Stimulated activated CD4-positive, alpha-beta T cell treated with anti-CD3 and anti-CD28 coated beads, Interleukin-12 subunit alpha, Interleukin-12 subunit beta, amount 100 ng/mL, for 48 hours (primary cell): ENCODE data around the gene SH3PXD2B.

Source experiments
- DNase-seq, 3 donors: peaks; one replicate each; pipeline ENCODE4 v3.0.0-alpha.2; 2020; ENCODE audit warnings: low read depth in 2 of 3, low spot score in 1 of 3

Gene SH3PXD2B

DNA sequence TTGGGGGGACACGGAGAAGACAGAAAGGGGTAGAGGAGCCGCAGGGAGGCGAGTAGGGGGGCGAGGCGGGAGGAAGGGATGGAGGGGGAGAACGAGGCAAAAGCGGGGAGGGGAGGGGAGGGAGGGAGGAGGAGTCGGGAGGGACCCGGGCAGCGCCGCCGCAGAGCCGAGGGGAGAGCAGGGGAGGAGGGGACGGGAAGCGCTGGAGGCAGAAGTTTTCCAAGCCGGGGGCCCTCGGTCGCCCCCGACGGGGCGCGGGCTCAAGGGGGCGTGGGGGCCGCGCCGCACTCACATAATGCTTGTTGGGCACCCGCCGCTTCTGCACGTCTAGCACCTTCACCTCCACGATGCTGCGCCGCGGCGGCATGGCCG is 353 bp downstream of the SH3PXD2B start:
- DNase-seq, result peak in 1 of 3 donors; percentile 7

DNA sequence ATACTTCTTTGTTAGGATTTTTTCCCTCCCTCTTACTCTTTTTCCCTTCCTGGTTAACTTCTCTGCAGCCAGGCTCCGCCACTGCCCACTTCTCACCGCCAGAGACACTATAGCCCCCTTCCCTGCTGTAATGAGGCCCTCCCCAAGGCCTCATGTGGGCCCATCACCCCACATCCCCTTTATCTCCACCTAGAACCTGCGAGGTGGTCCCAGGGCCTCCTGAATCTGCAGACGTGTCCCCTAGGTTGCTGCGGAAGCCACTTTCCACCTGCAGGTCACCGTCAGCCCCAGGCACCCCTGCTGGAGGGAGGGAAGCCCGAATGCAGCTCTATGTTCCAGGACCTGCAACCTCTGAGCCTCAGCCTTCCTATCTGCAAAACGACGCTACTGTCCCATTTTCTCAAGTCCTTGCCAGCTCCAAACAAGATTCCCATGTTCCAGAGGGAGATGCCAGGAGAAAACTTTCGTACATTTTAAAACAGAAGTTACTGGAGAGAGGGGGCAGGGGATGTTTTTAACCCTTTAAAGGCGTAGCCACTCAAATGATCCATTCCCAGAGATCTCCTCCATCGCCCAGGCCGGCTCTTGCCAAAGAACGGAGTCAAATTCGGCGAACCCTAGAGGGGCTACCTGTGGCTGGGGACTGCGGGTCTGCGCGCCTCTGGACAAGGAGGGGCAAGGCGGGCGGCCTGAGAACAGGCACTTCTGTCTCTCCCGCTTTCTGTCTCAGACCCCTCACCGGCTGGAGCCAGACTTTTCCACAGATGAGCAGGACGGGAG is 929 bp downstream of the SH3PXD2B start:
- DNase-seq, result no peak

DNA sequence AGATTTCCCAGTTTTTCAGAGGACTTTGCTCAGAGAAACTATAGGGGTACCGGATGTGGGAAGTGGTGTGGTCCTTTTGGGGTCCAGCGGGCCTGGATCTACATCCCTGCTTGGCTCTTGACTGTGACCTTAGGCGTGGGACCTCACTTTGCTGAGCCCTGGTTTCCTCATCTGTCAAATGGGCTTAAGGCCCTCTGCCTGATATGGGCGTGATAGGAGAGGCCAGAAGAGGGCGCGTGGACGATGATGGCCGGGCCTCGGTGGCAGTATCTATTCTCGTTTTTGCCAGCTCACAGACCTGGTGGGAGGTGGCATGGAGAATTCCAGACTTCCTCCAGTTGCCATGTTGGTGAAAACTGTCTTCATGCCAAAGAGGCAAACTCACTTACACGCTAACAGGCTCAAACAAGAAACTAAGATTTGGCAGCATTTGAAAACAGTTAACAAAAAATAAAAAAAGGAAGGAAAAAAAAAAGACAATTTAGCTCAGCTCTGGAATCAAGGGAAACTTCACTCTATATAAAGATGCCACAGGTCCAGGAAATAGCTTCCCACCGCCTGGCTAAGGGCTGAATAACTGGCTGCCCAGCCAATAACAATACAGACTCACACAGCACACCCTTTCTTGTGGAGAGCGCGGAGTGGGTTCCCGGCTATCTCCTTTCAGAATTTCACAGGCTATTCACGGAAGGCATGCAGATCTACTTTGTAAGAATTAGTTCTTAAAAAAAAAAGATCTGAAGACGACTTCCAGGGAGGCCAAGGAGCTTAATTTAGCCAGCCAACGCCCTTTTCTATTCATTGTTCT is 1.7 kb downstream of the SH3PXD2B start:
- no peak for DNase-seq

DNA sequence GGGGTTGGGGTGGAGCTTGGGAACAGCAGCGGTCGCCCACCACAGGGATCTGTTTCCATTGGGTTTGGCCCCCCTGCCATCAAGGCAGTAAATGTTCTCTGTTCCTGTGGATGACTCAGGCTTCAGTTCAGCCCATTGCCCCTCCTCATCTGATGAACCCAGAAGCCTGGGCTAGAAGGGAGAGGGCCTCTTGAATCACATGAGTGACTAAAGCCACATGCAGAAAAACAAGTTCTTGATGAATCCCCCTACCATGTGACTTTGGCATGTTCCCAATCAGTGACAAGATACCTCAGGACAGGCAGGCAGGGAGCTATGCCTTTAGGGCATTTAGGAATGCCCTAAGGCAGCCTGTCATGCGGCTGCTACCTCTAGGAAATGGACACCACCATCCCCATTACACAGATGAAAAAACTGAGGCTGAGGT is 2.5 kb downstream of the SH3PXD2B start:
- DNase-seq, result no peak

DNA sequence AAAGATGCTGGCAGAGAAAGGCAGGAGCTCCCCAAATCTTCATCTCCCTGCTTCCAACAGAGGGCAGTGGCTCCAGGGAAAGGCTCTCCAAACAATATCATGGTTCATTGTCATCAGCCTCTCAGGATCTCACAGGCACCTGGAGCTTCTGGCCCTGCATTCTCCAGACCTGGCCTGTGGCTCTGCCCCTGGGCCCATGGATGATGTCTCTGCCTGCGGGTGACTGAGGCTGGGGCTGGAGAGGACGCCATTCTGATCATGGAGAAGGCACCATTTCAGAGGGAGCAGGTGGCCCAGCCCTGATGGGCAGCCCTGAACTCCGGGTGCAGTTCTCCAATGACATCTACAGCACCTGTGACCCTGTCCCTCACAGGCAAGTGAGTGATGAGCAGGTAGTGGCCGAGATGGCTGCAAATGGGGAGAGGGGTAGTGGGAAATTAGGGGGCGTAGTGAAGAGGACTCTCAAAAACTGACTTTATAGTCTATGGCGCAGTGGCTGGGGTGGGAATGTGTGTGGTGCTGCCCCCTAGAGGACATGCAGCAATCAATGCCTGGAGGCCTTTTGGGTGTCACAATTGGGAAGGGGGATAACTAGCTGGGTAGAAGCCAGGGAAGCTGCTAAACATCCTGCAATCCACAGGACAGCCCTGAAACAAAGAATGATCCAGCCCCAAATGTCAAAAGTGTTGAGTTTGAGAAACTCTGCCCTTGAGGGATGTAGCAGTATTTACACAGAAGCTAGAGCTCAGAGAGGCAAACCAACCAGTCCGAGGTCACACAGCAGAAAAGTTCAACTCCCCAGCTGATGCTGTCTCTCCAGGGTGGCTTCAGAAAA is 3.2 kb downstream of the SH3PXD2B start:
- peak in 2 of 3 donors; percentile 33 to 43 for DNase-seq

DNA sequence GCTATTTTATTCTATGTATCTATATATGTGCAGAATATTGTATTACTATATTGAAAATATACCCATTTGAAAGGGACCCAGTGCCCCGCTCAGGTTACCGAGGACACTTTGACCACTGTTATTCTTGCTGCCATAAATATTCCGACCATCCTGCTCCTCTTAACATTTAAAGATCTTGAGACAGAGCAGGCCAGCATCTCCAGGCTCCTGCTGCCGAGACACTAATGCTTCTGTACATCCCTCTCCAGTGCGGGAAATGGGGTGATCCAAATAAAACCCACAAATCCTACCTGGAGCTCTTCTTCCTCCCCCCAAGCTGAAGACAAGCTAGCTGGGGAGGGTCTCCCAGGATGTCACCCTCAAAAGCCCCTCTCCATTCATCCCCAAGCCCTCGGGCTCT is 3.9 kb downstream of the SH3PXD2B start:
- no peak for DNase-seq

DNA sequence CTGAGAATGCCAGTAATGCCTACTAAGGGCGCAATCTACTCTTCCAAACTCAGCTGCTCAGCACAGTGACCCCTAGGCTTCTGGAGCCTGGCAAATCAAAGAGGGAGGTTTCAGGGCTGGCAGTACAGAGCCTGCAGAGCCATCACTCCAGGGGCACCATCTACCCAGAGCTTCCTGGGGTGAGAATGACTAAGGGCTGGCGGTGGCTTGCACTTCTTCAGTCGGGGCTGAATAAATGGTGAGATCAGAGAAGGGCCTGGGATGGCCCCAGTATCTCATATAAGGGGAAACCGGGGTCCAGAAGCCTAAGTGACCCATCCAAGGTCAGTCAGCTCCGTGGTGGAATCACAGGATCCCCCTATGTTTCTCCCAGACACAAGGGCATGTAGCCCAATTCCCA is 5.3 kb downstream of the SH3PXD2B start:
- DNase-seq, result no peak

DNA sequence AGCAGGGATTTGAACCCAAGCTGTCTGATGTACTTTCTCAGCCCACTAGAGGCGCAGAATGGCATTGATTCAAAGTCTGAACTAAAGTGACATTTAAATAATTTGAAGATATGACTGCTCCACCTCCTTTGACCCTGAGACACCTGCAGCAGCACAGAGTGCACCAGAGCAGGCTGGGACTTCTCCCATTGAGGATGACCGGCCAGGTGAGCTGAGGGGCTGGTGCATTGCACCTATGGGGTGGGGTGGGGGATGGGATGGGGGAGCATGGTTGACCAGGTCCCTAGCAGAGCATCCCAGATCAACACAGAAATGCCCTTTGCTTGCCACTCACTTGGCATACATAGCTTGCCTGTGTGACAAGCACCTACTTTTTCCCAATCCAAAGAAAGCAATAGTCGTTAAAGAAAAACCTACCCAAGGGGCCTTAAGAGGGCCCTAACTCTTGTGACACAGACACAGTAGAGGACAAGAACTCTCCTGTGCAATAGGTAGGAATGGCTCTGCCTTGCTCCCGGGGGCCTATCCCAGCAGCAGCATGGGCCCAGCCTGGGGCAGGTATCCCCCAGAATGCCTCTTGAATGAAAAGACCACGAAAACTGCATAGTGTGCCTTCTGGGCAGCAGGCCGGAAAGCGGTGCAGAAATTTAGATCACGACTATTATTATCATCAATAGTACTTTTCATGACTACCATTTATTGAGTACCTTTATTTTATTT is 6.5 kb downstream of the SH3PXD2B start:
- no peak for DNase-seq

DNA sequence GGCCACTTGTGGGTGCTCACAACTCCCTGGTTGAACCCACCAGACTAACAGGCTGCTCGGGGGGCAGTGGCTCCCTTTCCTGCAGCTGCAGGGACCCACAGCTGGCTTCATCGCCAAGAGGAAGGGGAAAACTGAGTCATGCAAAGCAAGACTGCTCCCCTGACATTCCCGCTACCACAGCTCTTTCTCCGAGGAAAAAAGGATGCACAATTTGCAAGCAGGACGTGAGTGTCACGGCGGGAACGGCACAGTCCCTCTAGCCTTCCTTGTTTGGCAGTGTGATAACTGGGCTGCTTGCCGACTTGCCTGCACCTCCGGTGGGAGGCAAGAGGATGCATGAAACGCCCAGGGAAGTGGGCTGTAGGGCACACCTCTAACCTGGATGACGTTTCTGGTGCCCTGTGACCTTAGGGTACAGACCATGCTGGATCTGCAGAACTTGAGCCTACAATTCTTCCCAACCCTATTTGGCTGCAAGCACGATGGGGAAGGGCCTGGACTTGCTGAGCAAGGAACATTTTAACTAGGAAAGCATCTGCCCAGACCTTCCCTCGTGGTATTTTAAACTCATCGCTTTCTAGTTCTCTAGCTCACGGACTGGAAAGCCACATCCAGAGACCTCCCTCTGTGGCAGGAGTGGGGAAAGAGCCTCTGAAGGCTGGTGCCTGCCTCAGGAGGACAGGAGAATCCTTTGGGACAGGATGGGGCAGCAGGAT is 7.8 kb downstream of the SH3PXD2B start:
- DNase-seq, result no peak

DNA sequence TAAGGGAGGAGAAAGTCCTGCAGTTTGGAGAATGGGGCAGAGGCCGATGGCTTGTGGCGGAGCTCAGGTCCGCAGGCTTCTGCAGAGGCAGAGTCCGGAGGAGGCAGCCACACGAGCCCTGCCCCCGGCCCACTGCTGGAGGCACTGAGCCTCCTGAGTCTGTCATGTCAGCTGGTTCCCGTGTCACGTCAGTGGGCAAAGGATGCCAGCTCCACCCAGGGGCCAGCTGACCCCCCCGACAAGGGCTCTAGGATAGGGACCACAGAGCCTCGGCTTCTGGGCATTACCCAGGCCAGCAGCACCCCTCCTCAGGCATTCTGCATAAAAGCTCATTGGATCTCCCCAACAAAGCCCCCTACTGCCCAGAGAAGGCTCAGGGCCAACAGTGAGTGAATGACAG is 8.5 kb downstream of the SH3PXD2B start:
- no peak for DNase-seq

DNA sequence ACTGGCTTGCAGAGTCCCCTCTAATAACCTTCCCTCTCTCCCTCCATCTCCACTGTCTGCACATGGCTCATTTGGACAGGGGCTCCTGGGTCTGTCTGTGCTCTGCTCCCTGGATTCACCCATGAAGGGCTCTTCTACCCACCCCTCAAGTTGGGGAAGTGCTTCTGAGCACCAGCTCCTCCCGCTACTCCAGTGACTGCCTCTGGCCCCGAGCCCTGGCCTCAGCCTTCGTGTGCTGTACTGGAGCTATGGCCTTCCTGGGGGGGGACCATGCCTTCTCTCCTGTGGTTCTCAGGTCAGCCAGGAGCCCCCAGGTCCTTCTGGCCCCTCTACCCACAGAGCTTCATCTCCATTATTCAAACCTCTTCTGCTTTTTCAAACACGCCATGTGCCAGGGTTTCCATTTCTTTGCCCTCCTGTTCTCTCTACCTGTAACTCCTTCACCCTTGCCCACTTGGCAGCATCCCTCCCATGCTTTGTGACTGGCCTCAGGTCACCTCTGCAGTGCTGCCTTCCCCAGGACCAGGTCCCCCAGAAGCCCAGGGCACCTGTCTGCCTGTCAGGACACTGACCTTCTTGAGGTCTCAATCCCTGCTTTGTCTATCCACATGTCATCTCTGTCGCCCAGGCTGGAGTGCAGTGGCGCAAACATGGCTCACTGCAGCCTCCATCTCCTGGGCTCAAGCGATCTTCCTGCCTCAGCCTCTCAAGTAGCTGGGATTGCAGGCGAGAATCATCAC is 9.5 kb downstream of the SH3PXD2B start:
- no peak for DNase-seq

DNA sequence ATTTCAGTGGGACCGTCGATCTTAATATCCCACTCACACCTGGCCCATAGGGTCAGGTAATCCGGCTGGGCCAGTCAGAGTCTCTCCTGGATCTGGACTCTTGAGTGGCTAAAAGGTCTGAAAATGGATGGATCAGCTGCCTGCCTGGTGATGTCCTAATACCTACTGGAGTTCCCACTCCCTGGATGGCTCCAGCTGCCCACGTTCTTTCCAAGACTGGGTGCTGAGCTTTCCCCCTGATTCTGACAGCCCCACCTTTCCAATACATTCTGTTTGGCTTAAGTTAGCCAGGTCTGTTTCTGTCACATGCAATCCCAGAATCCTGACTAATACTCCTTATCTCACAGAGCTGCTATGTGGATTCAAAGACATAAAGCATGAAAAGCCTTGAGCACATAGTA is 10.2 kb downstream of the SH3PXD2B start:
- no peak for DNase-seq

DNA sequence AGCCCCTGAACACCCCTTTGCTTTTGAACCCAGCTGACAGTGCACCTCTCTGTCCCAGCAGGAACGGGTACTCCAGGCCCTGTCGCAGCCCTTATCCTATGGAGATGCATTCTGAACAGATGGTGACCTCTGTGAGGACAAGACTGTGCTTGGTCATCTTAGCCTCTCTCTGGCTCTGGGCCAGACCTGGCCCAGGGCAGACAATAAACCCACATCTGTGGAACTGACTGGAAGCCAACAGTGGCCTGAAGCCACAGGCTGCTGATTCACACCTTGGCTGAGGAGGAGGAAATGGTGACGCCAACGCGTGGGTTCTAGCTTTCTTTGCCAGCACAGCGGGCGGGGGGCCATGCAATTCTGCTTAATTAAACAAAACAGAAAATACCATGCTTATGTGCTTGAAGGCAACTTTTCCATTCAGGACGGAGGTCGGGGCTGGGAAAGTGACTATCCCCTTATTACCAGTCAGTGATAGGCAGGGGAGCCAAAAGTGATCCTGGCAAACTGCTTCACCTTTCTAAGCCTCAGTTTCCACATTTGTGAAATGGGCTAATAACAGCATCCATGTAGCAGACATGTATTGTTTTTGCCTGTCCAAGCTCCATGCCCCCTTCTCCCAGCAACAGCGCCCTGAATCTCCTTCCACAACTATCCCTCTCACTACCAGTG is 10.8 kb downstream of the SH3PXD2B start:
- DNase-seq, result peak; percentile 52 to 58 (median 54)

DNA sequence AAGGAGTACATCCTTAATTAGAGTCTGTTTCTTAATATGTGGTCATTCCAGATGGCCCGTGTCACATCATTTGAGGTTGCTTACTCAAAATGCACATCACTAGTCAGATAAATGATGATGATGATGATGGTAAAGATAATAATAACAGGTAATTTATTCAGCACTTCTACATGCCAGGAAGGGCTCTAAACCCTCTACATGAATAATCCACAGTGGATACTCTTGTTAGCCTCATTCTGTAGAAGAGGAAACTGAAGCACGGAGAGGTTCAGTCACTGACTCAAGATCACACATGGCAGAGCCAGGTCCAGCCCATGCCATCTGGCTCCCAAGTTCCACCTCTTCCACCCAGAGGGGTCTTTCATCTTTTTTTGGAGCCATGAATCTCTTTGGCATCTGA is 11.7 kb downstream of the SH3PXD2B start:
- DNase-seq, result no peak

DNA sequence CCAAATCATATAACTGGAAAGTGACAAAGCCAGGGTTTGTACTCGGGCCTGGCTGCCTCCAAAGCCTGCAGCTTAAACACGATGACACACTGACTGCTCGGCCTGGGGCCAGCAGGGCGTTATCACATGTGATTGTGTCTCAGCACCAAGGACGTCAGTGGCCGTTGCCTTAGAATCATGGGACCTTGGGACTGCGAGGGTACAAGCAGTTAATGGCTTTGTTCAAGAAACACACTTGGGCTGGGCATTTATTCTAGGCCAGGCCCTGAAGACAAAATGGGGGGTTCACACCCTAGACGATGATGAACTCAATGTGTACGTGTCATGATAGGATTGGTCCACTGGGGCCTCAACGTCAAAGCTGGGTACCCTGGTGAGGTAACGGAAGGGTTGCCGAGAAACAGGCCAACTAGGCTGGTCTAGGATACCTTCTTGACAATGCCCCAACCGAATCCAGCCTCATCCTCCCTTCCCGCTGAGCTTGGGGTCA is 13.0 kb downstream of the SH3PXD2B start:
- DNase-seq, result no peak

DNA sequence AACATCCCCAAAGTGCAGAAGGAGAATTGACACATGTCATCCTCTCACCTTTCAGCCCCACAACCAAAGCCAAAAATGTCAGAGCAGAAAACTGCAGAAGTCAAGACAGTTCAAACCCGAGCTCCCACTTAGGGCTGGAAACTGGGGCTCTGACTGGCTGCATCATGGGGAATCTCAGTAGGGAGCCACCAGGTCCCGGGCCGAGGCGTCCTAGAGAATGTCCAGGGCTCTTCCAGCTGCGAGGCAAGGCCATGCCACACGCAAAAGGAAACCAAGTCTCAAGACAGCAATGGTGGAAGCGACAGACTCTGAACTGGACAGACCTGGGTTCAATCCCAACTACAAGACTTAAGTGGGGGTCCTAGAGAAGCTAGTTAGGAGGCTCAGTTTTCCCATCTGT is 13.8 kb downstream of the SH3PXD2B start:
- DNase-seq, result no peak

DNA sequence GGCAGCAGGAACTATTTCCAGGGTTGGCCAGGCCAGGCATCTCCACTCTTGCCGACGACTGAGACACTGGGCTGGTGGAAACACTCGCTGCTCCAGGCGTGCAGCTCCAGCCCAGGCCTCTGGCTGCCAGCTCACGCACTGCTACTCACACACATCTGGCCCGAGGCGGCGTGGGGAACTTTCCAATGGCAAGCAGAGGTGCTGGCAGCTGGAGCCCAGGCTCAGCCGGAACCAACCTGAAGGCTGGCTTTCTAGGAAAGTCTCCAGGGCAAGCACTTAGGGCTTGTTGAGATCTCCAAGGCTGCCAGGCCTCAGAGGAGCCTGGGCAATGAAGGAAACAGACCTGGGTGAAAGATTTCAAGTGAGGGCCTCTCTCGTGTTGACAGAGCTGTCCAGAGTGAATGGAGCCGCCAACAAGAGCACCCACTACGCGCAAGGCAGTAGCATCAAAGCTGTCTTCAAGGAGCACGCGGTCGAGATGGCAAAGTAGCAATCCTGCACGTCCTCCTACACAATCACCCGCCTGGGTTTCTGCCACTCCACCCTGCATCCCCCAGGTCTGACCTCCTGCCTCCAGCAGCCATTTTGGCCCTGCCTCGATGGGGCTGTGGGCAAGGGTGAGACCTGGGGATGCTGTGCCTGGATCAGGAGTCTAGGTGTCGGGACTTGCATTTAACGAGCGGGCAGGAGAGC is 14.4 kb downstream of the SH3PXD2B start:
- no peak for DNase-seq

DNA sequence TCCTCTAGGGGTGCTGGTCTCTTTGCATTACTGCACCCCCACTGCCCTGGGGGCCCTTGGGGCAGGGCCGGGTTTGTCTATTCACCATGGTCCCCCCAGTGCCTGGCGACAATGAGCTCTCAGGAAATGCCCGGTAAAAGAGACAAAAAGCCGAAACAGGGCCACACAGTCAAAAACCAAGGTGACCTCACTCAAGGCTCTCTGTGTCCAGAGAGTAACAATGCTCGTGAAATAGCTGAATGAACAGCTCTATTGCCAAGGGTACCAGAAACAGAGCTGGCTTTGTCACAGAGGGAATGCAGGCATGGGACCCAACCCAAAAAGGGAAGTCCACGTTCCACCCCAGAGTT is 16.0 kb downstream of the SH3PXD2B start:
- DNase-seq, result no peak
